RWPE2 (cell line): ENCODE results near the gene UNC13A.
"Not testable (repeated sequence)": the region's sequence is repeated elsewhere in the genome, so short reads cannot be mapped to it uniquely, and the experiment has no call there.

Source experiments
- ATAC-seq: fragments of 200-7000 bp; cut with Tn5 transposase; 3 replicates; pipeline ENCODE4 v1.9.1; 2021; ENCODE audit warnings: low read depth
- DNase-seq: peaks from one replicate; pipeline ENCODE4 v3.0.0-alpha.2; 2020; ENCODE audit warnings: low spot score
- H3K27ac ChIP-seq: fragments of 450-650 bp; 2 replicates; pipeline ENCODE4 v1.5.1; 2017; ENCODE audit warnings: mild to moderate bottlenecking; ENCODE audit not compliant: poor library complexity, severe bottlenecking
- H3K27me3 ChIP-seq: fragments of 250-450 bp; sonication (Bioruptor Pico); 2 replicates; pipeline ENCODE4 v1.5.1; 2021; ENCODE audit warnings: mild to moderate bottlenecking, moderate library complexity; ENCODE audit not compliant: insufficient read depth, poor library complexity, severe bottlenecking
- H3K36me3 ChIP-seq: fragments of 250-450 bp; sonication (Bioruptor Pico); 2 replicates; pipeline ENCODE4 v1.5.1; 2020; ENCODE audit warnings: low read depth, mild to moderate bottlenecking, moderate library complexity
- H3K4me1 ChIP-seq: fragments of 250-450 bp; sonication (Bioruptor Pico); 2 replicates; pipeline ENCODE4 v1.5.1; 2021; ENCODE audit warnings: mild to moderate bottlenecking, moderate library complexity; ENCODE audit not compliant: insufficient read depth, poor library complexity, severe bottlenecking
- H3K4me3 ChIP-seq: fragments of 250-450 bp; sonication (Bioruptor Pico); 2 replicates; pipeline ENCODE4 v1.5.1; 2021; ENCODE audit warnings: mild to moderate bottlenecking, moderate library complexity; ENCODE audit not compliant: severe bottlenecking
- H3K9me3 ChIP-seq: fragments of 250-450 bp; sonication (Bioruptor Pico); 2 replicates; pipeline ENCODE4 v1.5.1; 2021; ENCODE audit warnings: mild to moderate bottlenecking, moderate library complexity; ENCODE audit not compliant: severe bottlenecking
- CTCF ChIP-seq: fragments of 450-650 bp; IDR thresholded peaks from one replicate; pipeline ENCODE4 v1.5.1; 2017; ENCODE audit warnings: mild to moderate bottlenecking, moderate library complexity; ENCODE audit not compliant: poor library complexity, severe bottlenecking

UNC13A gene

GRCh38 chr19:17598953-17599352 lies 89.2 kb downstream of the UNC13A start:
- Histone ChIP-seq H3K4me3 (no peak overlapping the region), H3K27ac (no peak overlapping the region), H3K4me1 (no peaks in the 10 kb centered on the region), H3K27me3 (no peaks in the 10 kb centered on the region), H3K9me3 (no peaks in the 10 kb centered on the region), H3K36me3 (no peaks in the 10 kb centered on the region)
- ATAC-seq = no peak
- no peak for DNase-seq
- no peak for TF ChIP-seq CTCF

GRCh38 chr19:17598063-17598462 lies 90.1 kb downstream of the UNC13A start:
- not testable (repeated sequence) for H3K9me3 ChIP-seq, H3K4me3 ChIP-seq, H3K4me1 ChIP-seq, H3K36me3 ChIP-seq, H3K27me3 ChIP-seq, H3K27ac ChIP-seq, DNase-seq, ATAC-seq

- H3K27me3 ChIP-seq, H3K4me3 ChIP-seq, H3K9me3 ChIP-seq, ATAC-seq, H3K27ac ChIP-seq, DNase-seq, H3K4me1 ChIP-seq, H3K36me3 ChIP-seq: not testable (repeated sequence)
Observed at GRCh38 chr19:17594296-17594695, 93.9 kb downstream of the UNC13A start.

GRCh38 chr19:17590866-17591265 lies 97.3 kb downstream of the UNC13A start:
- Histone ChIP-seq H3K4me3 (no peak overlapping the region), H3K9me3 (no peaks in the 10 kb centered on the region), H3K27ac (no peak overlapping the region), H3K27me3 (no peaks in the 10 kb centered on the region), H3K4me1 (no peaks in the 10 kb centered on the region), H3K36me3 (no peaks in the 10 kb centered on the region)
- no peak for ATAC-seq
- no peak for TF ChIP-seq CTCF
- DNase-seq = no peak

GRCh38 chr19:17585395-17585794 lies 102.8 kb downstream of the UNC13A start:
- ATAC-seq, H3K4me3 ChIP-seq, DNase-seq, H3K27me3 ChIP-seq, H3K27ac ChIP-seq, H3K4me1 ChIP-seq, H3K9me3 ChIP-seq: not testable (repeated sequence)
- H3K36me3 ChIP-seq = peaks cover 24% of the 10 kb centered on the region

GRCh38 chr19:17584132-17584531 lies 104.0 kb downstream of the UNC13A start:
- DNase-seq = no peak
- Histone ChIP-seq H3K27me3 (no peaks in the 10 kb centered on the region), H3K4me3 (no peak overlapping the region), H3K4me1 (no peaks in the 10 kb centered on the region), H3K36me3 (peaks cover 35% of the 10 kb centered on the region), H3K27ac (no peak overlapping the region), H3K9me3 (no peaks in the 10 kb centered on the region)
- no peak for TF ChIP-seq CTCF
- ATAC-seq = no peak
